SU-DHL-6 (cell line): Measurements from ENCODE around the gene ANKRD33B.
"Not testable (repeated sequence)": the region's sequence is repeated elsewhere in the genome, so short reads cannot be mapped to it uniquely, and the experiment has no call there.

ENCODE experiments used
- EZH2phosphoT487 ChIP-seq: fragments of 200-600 bp; sonication (generic), shearing (Covaris generic); conservative IDR thresholded peaks from 2 replicates; pipeline ENCODE4 v1.6.1; 2018; ENCODE audit warnings: mild to moderate bottlenecking, antibody characterized with exemption, low read length, moderate library complexity, mixed read lengths
- TF ChIP-seq, protein P1 (sequence below): fragments of 200-600 bp; sonication (generic); IDR thresholded peaks from one replicate; pipeline ENCODE4 v1.5.1; 2017; ENCODE audit warnings: antibody characterized with exemption, mild to moderate bottlenecking, low read length, moderate library complexity; ENCODE audit not compliant: insufficient read depth, poor library complexity, severe bottlenecking

DNA sequence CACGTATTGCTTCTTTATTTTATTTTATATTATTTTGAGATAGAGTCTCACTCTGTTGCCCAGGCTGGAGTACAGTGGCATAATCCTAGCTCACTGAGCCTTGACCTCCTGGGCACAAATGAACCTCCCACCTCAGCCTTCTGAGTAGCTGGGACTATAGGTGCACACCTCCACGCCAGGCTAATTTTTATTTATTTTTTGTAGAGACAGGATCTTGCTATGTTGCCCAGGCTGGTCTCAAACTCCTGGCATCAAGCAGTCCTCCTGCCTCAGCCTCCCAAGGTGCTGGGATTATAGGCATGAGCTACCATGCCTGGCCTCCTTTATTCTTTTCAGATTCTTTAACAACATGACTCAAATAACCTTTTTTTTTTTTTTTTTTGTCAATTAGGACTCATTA lies 6.7 kb downstream of the ANKRD33B start:
- TF ChIP-seq, protein P1, sequence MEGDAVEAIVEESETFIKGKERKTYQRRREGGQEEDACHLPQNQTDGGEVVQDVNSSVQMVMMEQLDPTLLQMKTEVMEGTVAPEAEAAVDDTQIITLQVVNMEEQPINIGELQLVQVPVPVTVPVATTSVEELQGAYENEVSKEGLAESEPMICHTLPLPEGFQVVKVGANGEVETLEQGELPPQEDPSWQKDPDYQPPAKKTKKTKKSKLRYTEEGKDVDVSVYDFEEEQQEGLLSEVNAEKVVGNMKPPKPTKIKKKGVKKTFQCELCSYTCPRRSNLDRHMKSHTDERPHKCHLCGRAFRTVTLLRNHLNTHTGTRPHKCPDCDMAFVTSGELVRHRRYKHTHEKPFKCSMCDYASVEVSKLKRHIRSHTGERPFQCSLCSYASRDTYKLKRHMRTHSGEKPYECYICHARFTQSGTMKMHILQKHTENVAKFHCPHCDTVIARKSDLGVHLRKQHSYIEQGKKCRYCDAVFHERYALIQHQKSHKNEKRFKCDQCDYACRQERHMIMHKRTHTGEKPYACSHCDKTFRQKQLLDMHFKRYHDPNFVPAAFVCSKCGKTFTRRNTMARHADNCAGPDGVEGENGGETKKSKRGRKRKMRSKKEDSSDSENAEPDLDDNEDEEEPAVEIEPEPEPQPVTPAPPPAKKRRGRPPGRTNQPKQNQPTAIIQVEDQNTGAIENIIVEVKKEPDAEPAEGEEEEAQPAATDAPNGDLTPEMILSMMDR: not testable (repeated sequence)
- TF ChIP-seq EZH2phosphoT487: not testable (repeated sequence)
